ENCODE measurements around the gene CUL1. TPM values are rescaled to one million over a fixed set of nuclear protein-coding genes. Genes with fewer than 3 reads are reported as not detected.

The CUL1 gene
- total and polyA plus RNA-seq, 2 donors (not counting 3 experiments of a cell fraction or from before 2014, with no cell fraction given): 25.7 to 50.2 TPM

GRCh38 chr7:148723166-148723559 lies 24.5 kb downstream of the CUL1 start:
- DNase-seq (ENCODE audit: low read depth, low spot score) (no peak), FAIRE-seq (no peak)
- no peak overlapping the region for H2AFZ ChIP-seq (ENCODE audit: low read depth, low read length)
- H3K79me2 ChIP-seq (ENCODE audit: control insufficient read depth, insufficient read depth, low read length): peaks cover 100% of the 10 kb centered on the region
- H3K4me2 ChIP-seq (ENCODE audit: insufficient read depth, low read length): no peak overlapping the region
- TF ChIP-seq MAX (IDR thresholded peaks at IDR 0.05; ENCODE audit: insufficient read depth, insufficient read length) (no peak), FOS (IDR thresholded peaks at IDR 0.05; ENCODE audit: borderline replicate concordance, insufficient read depth, low read length) (no peak), JUN (IDR thresholded peaks at IDR 0.05; ENCODE audit: borderline replicate concordance, insufficient read depth, insufficient read length, low read depth) (no peak), MYC (IDR thresholded peaks at IDR 0.05; ENCODE audit: low read depth, low read length) (no peak), CTCF (IDR thresholded peaks at IDR 0.05; ENCODE audit: extremely low read depth in 1 of 2, insufficient read depth in 1 of 2, low read depth in 1 of 2, low read length in 2 of 2) (no peak), POLR2A (IDR thresholded peaks at IDR 0.05; ENCODE audit: low read depth, low read length) (no peak), POLR2AphosphoS5 (IDR thresholded peaks at IDR 0.05; ENCODE audit: insufficient read depth, low read depth, low read length) (no peak)
- no peaks in the 10 kb centered on the region for H3K36me3 ChIP-seq (ENCODE audit: control insufficient read depth in 2 of 2, extremely low read depth in 1 of 2, insufficient read depth in 2 of 2, low read length in 2 of 2)
- no peak overlapping the region for H3K27ac ChIP-seq (ENCODE audit: insufficient read depth, low read depth, low read length)
- peaks cover 19% of the 10 kb centered on the region for H4K20me1 ChIP-seq (replicated peaks; ENCODE audit: control insufficient read depth, extremely low read depth, insufficient read depth, low read length)
- dilution Hi-C loops (cut with MboI; ENCODE audit: extremely low pct_ligation_motif_present, low sequenced_read_pairs) (no loop called here), intact Hi-C loops (cut with micrococcal nuclease) (no loop called here)
- H3K9me1 ChIP-seq (replicated peaks; ENCODE audit: control insufficient read depth, extremely low read depth, insufficient read depth, low read length): no peaks in the 10 kb centered on the region
- no peaks in the 10 kb centered on the region for H3K4me1 ChIP-seq (ENCODE audit: control insufficient read depth, extremely low read depth, insufficient read depth, low read length)
- BruUV-seq (replicated peaks): no TSS peak
- no peaks in the 10 kb centered on the region for H3K9me3 ChIP-seq (replicated peaks; ENCODE audit: control insufficient read depth, insufficient read depth, low read length)
- H3K4me3 ChIP-seq (replicated peaks in 1 of 3; ENCODE audit: insufficient read depth in 1 of 3, low read depth in 1 of 3, low read length in 3 of 3): no peak overlapping the region
- CTCF ChIA-PET: no interaction called here
- POLR2A ChIA-PET: no interaction called here
- H3K27me3 ChIP-seq (ENCODE audit: control insufficient read depth in 2 of 2, insufficient read depth in 2 of 2, low read length in 2 of 2): no peaks in the 10 kb centered on the region
- H3K9ac ChIP-seq (replicated peaks; ENCODE audit: extremely low read depth, insufficient read depth, low read length): no peak overlapping the region
